Measurements from ENCODE around the gene DENND1C. TPM values are rescaled to one million over a fixed set of nuclear protein-coding genes. Genes with fewer than 3 reads are reported as not detected.
A peak's percentile ranks its signal among the peaks of the same experiment; 100 is the strongest.

DENND1C gene
- total RNA-seq, 1 donor from 2014 or later, result 0.78 TPM

GRCh38 chr19:6460099-6460884 lies 21.3 kb downstream of the DENND1C start:
- intact Hi-C loops (cut with DNase I), result no loop called here

GRCh38 chr19:6459262-6460098 lies 22.1 kb downstream of the DENND1C start, which contains the start of gene SLC25A23:
Gene SLC25A23 (minus strand): TSS chr19:6459792. CDS start chr19:6459628, 164 bp downstream.
- intact Hi-C loops (cut with DNase I), result no loop called here
- DNase-seq (ENCODE audit: low spot score), result peak; percentile 85

More at GRCh38 chr19:6460099-6460884, 21.3 kb downstream of the DENND1C start:
- peak; percentile 97 for DNase-seq (ENCODE audit: low spot score)

GRCh38 chr19:6458695-6459261 lies 22.8 kb downstream of the DENND1C start:
- intact Hi-C loops (cut with DNase I), result no loop called here
- DNase-seq (ENCODE audit: low spot score), result no peak

- intact Hi-C loops (cut with DNase I), result no loop called here
- DNase-seq (ENCODE audit: low spot score), result no peak
Observed at GRCh38 chr19:6457958-6458694, 23.5 kb downstream of the DENND1C start.

GRCh38 chr19:6455924-6456323 lies 25.7 kb downstream of the DENND1C start:
- DNase-seq (ENCODE audit: low spot score), result no peak
- intact Hi-C loops (cut with DNase I), result no loop called here

GRCh38 chr19:6453951-6454565 lies 27.5 kb downstream of the DENND1C start:
- no peak for DNase-seq (ENCODE audit: low spot score)
- intact Hi-C loops (cut with DNase I), result no loop called here

GRCh38 chr19:6452899-6453298 lies 28.7 kb downstream of the DENND1C start:
- intact Hi-C loops (cut with DNase I), result no loop called here
- no peak for DNase-seq (ENCODE audit: low spot score)

GRCh38 chr19:6452223-6452614 lies 29.4 kb downstream of the DENND1C start:
- intact Hi-C loops (cut with DNase I), result no loop called here
- no peak for DNase-seq (ENCODE audit: low spot score)

- DNase-seq (ENCODE audit: low spot score), result no peak
- intact Hi-C loops (cut with DNase I), result no loop called here
Observed at GRCh38 chr19:6451583-6452222, 29.9 kb downstream of the DENND1C start.

GRCh38 chr19:6450166-6450565 lies 31.4 kb downstream of the DENND1C start:
- no peak for DNase-seq (ENCODE audit: low spot score)
- intact Hi-C loops (cut with DNase I), result no loop called here

GRCh38 chr19:6448045-6448444 lies 33.5 kb downstream of the DENND1C start:
- intact Hi-C loops (cut with DNase I), result no loop called here
- DNase-seq (ENCODE audit: low spot score), result no peak

GRCh38 chr19:6446452-6446851 lies 35.1 kb downstream of the DENND1C start:
- intact Hi-C loops (cut with DNase I), result no loop called here
- no peak for DNase-seq (ENCODE audit: low spot score)

- intact Hi-C loops (cut with DNase I), result no loop called here
- DNase-seq (ENCODE audit: low spot score), result no peak
Observed at GRCh38 chr19:6443986-6444385, 37.6 kb downstream of the DENND1C start.

GRCh38 chr19:6442087-6442688 lies 39.4 kb downstream of the DENND1C start:
- DNase-seq (ENCODE audit: low spot score), result no peak
- intact Hi-C loops (cut with DNase I), result no loop called here

GRCh38 chr19:6440905-6441304 lies 40.7 kb downstream of the DENND1C start:
- no peak for DNase-seq (ENCODE audit: low spot score)
- intact Hi-C loops (cut with DNase I), result no loop called here

- intact Hi-C loops (cut with DNase I), result no loop called here
- DNase-seq (ENCODE audit: low spot score), result no peak
Observed at GRCh38 chr19:6439743-6440142, 41.8 kb downstream of the DENND1C start.

GRCh38 chr19:6433663-6434062 lies 47.9 kb downstream of the DENND1C start, which contains the start of gene SLC25A41:
Gene SLC25A41 (minus strand): TSS chr19:6433763. CDS start chr19:6433693, 70 bp downstream.
- no peak for DNase-seq (ENCODE audit: low spot score)
- intact Hi-C loops (cut with DNase I), result no loop called here

GRCh38 chr19:6433165-6433564 lies 48.4 kb downstream of the DENND1C start:
- no peak for DNase-seq (ENCODE audit: low spot score)
- intact Hi-C loops (cut with DNase I), result no loop called here

All from cardiac septum (tissue), 1 donor.